HUES64 (cell line): ENCODE measurements around the gene RGS21.

Source experiments
- H3K27ac ChIP-seq: 2 replicates; pipeline ENCODE4 v1.7.0; 2013; ENCODE audit warnings: low read depth, low read length, inconsistent platforms
- H3K27me3 ChIP-seq: 2 replicates; pipeline ENCODE4 v1.6.1; 2013; ENCODE audit warnings: mild to moderate bottlenecking, low read length; ENCODE audit not compliant: insufficient read depth
- H3K36me3 ChIP-seq: 2 replicates; pipeline ENCODE4 v1.6.1; 2013; ENCODE audit warnings: mild to moderate bottlenecking, low read length; ENCODE audit not compliant: insufficient read depth
- H3K4me1 ChIP-seq: 2 replicates; pipeline ENCODE4 v1.6.1; 2013; ENCODE audit warnings: mild to moderate bottlenecking, low read length, moderate library complexity; ENCODE audit not compliant: insufficient read depth
- H3K4me3 ChIP-seq: 2 replicates; pipeline ENCODE4 v1.5.1; 2013; ENCODE audit warnings: mild to moderate bottlenecking, low read length, moderate library complexity
- H3K9ac ChIP-seq: 2 replicates; pipeline ENCODE4 v1.6.1; 2013; ENCODE audit warnings: mild to moderate bottlenecking, low read depth, low read length
- H3K9me3 ChIP-seq: 2 replicates; pipeline ENCODE4 v1.6.1; 2013; ENCODE audit warnings: low read depth, low read length; ENCODE audit not compliant: insufficient read depth
- WGBS: fragments of 150-250, 120-280 bp; methylation state at CpG from one replicate; pipeline ENCODE4 v1.1.7; 2013; ENCODE audit warnings: missing lambda C conversion rate; 5-methylcytosine and 5-hydroxymethylcytosine counted together

Gene RGS21

DNA sequence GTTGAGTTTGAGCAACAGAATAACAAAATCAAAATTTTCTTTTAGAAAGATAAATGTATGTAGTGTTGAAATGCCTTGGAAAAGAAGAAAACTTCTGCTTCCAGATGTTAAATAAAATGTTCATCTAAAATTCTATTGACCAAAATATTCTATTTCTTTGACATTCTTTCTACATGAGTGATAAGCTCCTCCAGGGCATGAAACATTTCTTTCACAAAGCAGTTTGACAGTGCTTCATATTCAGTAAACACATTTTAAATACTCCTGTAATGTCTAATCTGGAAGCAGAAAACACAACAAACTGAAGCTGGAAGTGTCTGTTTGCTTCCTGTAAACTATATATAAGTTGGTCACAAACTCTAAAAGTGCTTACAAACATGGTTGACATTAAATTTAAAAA, 61.5 kb downstream of the RGS21 start:
- Histone ChIP-seq H3K27ac (no peak overlapping the region), H3K9ac (no peak overlapping the region), H3K36me3 (no peaks in the 10 kb centered on the region), H3K9me3 (no peaks in the 10 kb centered on the region), H3K4me3 (no peak overlapping the region), H3K27me3 (no peaks in the 10 kb centered on the region), H3K4me1 (peaks cover 16% of the 10 kb centered on the region)

GRCh38 chr1:192378878-192379277, 62.1 kb downstream of the RGS21 start:
- Histone ChIP-seq H3K9ac (no peak overlapping the region), H3K27ac (no peak overlapping the region)

DNA sequence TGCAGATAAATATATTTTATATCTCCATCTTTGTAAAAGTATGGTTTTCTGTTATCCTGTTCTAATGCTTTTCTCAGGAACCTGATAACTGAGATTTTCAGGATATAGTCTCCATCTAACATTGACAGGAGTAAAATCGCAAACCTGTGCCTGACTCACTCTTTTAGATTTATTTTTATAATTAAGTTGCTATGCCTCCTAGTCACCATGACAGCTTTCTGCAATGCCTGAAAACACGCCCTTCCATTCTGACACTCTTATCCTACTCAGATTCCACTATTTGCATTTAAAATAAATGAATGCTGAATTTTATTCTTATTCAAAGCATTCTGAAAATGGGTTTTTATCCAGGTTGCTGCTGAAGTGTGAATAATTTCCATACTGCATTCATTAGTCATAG, 62.8 kb downstream of the RGS21 start:
- H3K27ac ChIP-seq: no peak overlapping the region
- no peaks in the 10 kb centered on the region for H3K9me3 ChIP-seq
- H3K27me3 ChIP-seq: no peaks in the 10 kb centered on the region
- H3K4me1 ChIP-seq: 0 out of 2 replicates have a peak, but pooled peaks cover 7% of the 10 kb centered on the region
- H3K9ac ChIP-seq: no peak overlapping the region
- WGBS: 90% methylated on average over 2 of the region's 2 CpGs
- no peaks in the 10 kb centered on the region for H3K36me3 ChIP-seq
- H3K4me3 ChIP-seq: no peak overlapping the region

More at GRCh38 chr1:192378878-192379277, 62.1 kb downstream of the RGS21 start:
- Histone ChIP-seq H3K9me3 (no peaks in the 10 kb centered on the region), H3K36me3 (no peaks in the 10 kb centered on the region), H3K27me3 (no peaks in the 10 kb centered on the region), H3K4me3 (no peak overlapping the region), H3K4me1 (peaks cover 13% of the 10 kb centered on the region)

DNA sequence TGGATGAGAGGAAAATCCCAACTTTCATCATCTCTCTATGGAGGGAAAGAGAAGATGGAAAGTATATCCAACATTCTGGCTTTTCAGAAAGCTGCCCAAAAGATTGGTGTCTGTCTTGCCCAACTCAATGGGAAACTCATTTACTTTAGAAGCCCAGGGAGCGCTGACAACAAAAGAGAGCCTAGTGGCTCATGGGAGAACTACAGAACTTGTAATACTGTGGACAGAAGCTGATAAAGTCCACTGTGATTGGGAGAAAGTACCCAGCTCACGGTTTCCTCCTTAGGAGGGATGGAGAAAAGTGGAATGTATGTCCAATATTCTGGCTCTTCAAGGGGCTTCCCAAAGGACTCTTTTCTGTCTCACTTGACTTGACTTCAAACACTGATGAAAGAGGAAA, 66.0 kb downstream of the RGS21 start:
- Histone ChIP-seq H3K9me3 (no peaks in the 10 kb centered on the region), H3K4me3 (no peak overlapping the region), H3K9ac (no peak overlapping the region), H3K36me3 (no peaks in the 10 kb centered on the region), H3K4me1 (0 out of 2 replicates have a peak, but pooled peaks cover 7% of the 10 kb centered on the region), H3K27ac (no peak overlapping the region), H3K27me3 (no peaks in the 10 kb centered on the region)
- 93% methylated on average over 2 of the region's 2 CpGs for WGBS

DNA sequence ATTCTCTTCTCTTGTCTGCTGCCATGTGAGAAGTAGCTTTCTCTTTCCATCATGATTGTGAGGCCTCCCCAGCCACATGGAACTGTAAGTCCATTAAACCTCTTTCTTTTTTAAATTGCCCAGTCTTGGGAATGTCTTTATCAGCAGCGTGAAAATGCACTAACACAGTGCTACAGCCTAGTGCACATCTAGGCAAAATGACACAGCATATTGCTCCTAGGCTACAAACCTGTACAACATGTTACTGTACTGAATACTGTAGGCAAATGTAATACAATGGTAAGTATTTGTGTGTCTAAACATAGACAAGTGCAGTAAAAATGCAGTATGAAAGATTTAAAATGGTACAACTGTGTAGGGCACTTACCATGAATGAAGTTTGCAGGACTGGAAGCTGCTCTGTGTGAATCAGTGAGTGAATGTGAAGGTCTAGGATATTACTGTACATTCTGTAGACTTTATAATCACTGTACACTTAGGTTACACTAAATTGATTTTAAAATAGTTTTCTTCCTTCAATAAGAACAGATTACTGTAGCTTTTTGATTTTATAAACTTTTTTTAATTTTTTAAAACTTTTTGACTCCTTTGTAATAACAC, 69.4 kb downstream of the RGS21 start:
- Histone ChIP-seq H3K4me1 (no peaks in the 10 kb centered on the region), H3K27me3 (no peaks in the 10 kb centered on the region), H3K36me3 (no peaks in the 10 kb centered on the region), H3K27ac (no peak overlapping the region), H3K9ac (no peak overlapping the region), H3K9me3 (no peaks in the 10 kb centered on the region), H3K4me3 (no peak overlapping the region)
- WGBS: 88% methylated on average over 1 of the region's 1 CpG

- 89% methylated on average over 2 of the region's 2 CpGs for WGBS
These were observed 78.4 kb downstream of the RGS21 start for GRCh38 chr1:192395211-192395610.

GRCh38 chr1:192395895-192396294, 79.1 kb downstream of the RGS21 start:
- Histone ChIP-seq H3K4me1 (no peaks in the 10 kb centered on the region), H3K27me3 (no peaks in the 10 kb centered on the region), H3K27ac (no peak overlapping the region), H3K9me3 (no peaks in the 10 kb centered on the region), H3K36me3 (no peaks in the 10 kb centered on the region), H3K4me3 (no peak overlapping the region), H3K9ac (no peak overlapping the region)
- WGBS: 95% methylated on average over 3 of the region's 3 CpGs

More at GRCh38 chr1:192395211-192395610, 78.4 kb downstream of the RGS21 start:
- no peaks in the 10 kb centered on the region for H3K9me3 ChIP-seq
- no peaks in the 10 kb centered on the region for H3K4me1 ChIP-seq
- no peak overlapping the region for H3K4me3 ChIP-seq
- no peak overlapping the region for H3K9ac ChIP-seq
- H3K36me3 ChIP-seq: no peaks in the 10 kb centered on the region
- H3K27ac ChIP-seq: no peak overlapping the region
- H3K27me3 ChIP-seq: no peaks in the 10 kb centered on the region

GRCh38 chr1:192399161-192399560, 82.4 kb downstream of the RGS21 start:
- Histone ChIP-seq H3K4me3 (no peak overlapping the region), H3K4me1 (no peaks in the 10 kb centered on the region), H3K9ac (no peak overlapping the region), H3K9me3 (no peaks in the 10 kb centered on the region), H3K27me3 (no peaks in the 10 kb centered on the region), H3K36me3 (no peaks in the 10 kb centered on the region), H3K27ac (no peak overlapping the region)
- WGBS: 91% methylated on average over 3 of the region's 4 CpGs

DNA sequence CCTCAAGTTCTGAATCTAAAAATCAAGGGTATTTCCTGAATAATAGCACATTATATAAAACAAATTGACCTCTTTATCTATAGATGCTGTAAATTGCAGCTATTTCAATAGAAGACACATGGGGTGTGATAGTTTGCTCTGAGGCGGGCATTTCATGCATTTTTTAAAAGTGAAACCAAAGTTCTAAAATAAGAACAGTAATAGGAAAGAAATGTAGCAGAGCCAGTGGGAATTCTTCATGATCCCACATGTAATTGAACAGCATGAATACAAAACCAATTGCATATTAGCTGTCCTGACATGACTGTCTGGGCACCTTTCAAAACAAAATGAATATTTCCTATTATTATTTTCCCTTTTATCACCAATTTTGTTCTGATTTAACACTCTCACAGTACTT, 85.0 kb downstream of the RGS21 start:
- Histone ChIP-seq H3K9ac (no peak overlapping the region), H3K4me1 (no peaks in the 10 kb centered on the region), H3K9me3 (no peaks in the 10 kb centered on the region), H3K36me3 (no peaks in the 10 kb centered on the region), H3K27me3 (no peaks in the 10 kb centered on the region), H3K4me3 (no peak overlapping the region), H3K27ac (no peak overlapping the region)
- 91% methylated on average over 1 of the region's 1 CpG for WGBS

- Histone ChIP-seq H3K9ac (no peak overlapping the region), H3K4me3 (no peak overlapping the region), H3K27ac (no peak overlapping the region), H3K27me3 (no peaks in the 10 kb centered on the region), H3K9me3 (no peaks in the 10 kb centered on the region), H3K36me3 (no peaks in the 10 kb centered on the region), H3K4me1 (no peaks in the 10 kb centered on the region)
These were observed 85.8 kb downstream of the RGS21 start for GRCh38 chr1:192402571-192402970.

GRCh38 chr1:192407206-192407605, 90.4 kb downstream of the RGS21 start:
- H3K9me3 ChIP-seq: no peaks in the 10 kb centered on the region

More at GRCh38 chr1:192407206-192407605, 90.4 kb downstream of the RGS21 start:
- no peak overlapping the region for H3K4me3 ChIP-seq
- H3K4me1 ChIP-seq: no peaks in the 10 kb centered on the region
- WGBS: 64% methylated on average over 3 of the region's 3 CpGs
- H3K36me3 ChIP-seq: no peaks in the 10 kb centered on the region
- H3K9ac ChIP-seq: no peak overlapping the region
- no peaks in the 10 kb centered on the region for H3K27me3 ChIP-seq
- no peak overlapping the region for H3K27ac ChIP-seq
